Activated CD4-positive, alpha-beta memory T cell treated with anti-CD3 and anti-CD28 coated beads for 36 hours (primary cell): ENCODE data around the gene COL3A1. TPM values are rescaled to one million over a fixed set of nuclear protein-coding genes. Genes with fewer than 3 reads are reported as not detected.

Source experiments
- CTCF ChIA-PET: fragments of 350-600 bp; sonication (Branson Sonifier 250); formaldehyde crosslinking; loops from one replicate; lab custom pipeline; 2021; ENCODE audit warnings: antibody characterized with exemption, inconsistent platforms; lab: Charles Lee
- POLR2A ChIA-PET: fragments of 350-600 bp; sonication (Branson Sonifier 250); formaldehyde crosslinking; loops from one replicate; lab custom pipeline; 2021; ENCODE audit warnings: antibody characterized with exemption; lab: Charles Lee
- DNase-seq: peaks from one replicate; pipeline ENCODE4 v3.0.0-alpha.2; 2020
- H3K27ac Mint-ChIP-seq: one replicate; pipeline ENCODE4 v1.8.0; 2021; ENCODE audit warnings: mixed read lengths
- H3K27me3 Mint-ChIP-seq: one replicate; pipeline ENCODE4 v1.8.0; 2021; ENCODE audit warnings: mixed read lengths
- H3K36me3 Mint-ChIP-seq: one replicate; pipeline ENCODE4 v1.8.0; 2021; ENCODE audit warnings: mixed read lengths
- H3K4me1 Mint-ChIP-seq: one replicate; pipeline ENCODE4 v1.8.0; 2021; ENCODE audit warnings: low read depth, mixed read lengths
- H3K4me3 Mint-ChIP-seq: one replicate; pipeline ENCODE4 v1.8.0; 2021; ENCODE audit warnings: mild to moderate bottlenecking, mixed read lengths
- H3K9me3 Mint-ChIP-seq: one replicate; pipeline ENCODE4 v1.8.0; 2021; ENCODE audit warnings: mixed read lengths
- intact Hi-C: fragments of 100-400 bp; cut with micrococcal nuclease; formaldehyde crosslinking; loops from one replicate; pipeline ENCODE4 v1.15.1; 2023
- total RNA-seq, 2 experiments: library from RNA; stranded (reverse); gene quantifications; one replicate each; pipeline ENCODE4 v1.2.3, GENCODE V29; 2021

COL3A1 gene
- total RNA-seq, 2 experiments from 2014 or later = not detected

GRCh38 chr2:188964976-188965546 is 9.1 kb upstream of the COL3A1 start:
- intact Hi-C loops = no loop called here
- H3K36me3 Mint-ChIP-seq = no peaks in the 10 kb centered on the region
- peaks cover 4% of the 10 kb centered on the region for H3K27me3 Mint-ChIP-seq
- ChIA-PET CTCF (no interaction called here), POLR2A (no interaction called here)
- no peaks in the 10 kb centered on the region for H3K4me1 Mint-ChIP-seq
- no peak for DNase-seq
- no peaks in the 10 kb centered on the region for H3K9me3 Mint-ChIP-seq
- no peak overlapping the region for H3K4me3 Mint-ChIP-seq
- no peak overlapping the region for H3K27ac Mint-ChIP-seq

- no peaks in the 10 kb centered on the region for H3K4me1 Mint-ChIP-seq
- POLR2A ChIA-PET = no interaction called here
- H3K27me3 Mint-ChIP-seq = peaks cover 4% of the 10 kb centered on the region
- no peaks in the 10 kb centered on the region for H3K36me3 Mint-ChIP-seq
- CTCF ChIA-PET = no interaction called here
- intact Hi-C loops = no loop called here
- no peak overlapping the region for H3K27ac Mint-ChIP-seq
- no peaks in the 10 kb centered on the region for H3K9me3 Mint-ChIP-seq
- no peak for DNase-seq
- no peak overlapping the region for H3K4me3 Mint-ChIP-seq
Observed at GRCh38 chr2:188965563-188965962, 8.6 kb upstream of the COL3A1 start.

GRCh38 chr2:188966079-188966571 is 8.0 kb upstream of the COL3A1 start:
- Mint-ChIP-seq H3K4me3 (no peak overlapping the region), H3K27me3 (peaks cover 4% of the 10 kb centered on the region), H3K27ac (no peak overlapping the region), H3K9me3 (no peaks in the 10 kb centered on the region), H3K4me1 (no peaks in the 10 kb centered on the region), H3K36me3 (no peaks in the 10 kb centered on the region)
- no peak for DNase-seq
- ChIA-PET CTCF (no interaction called here), POLR2A (no interaction called here)
- intact Hi-C loops = no loop called here

- no peak overlapping the region for H3K27ac Mint-ChIP-seq
- H3K4me1 Mint-ChIP-seq = no peaks in the 10 kb centered on the region
- peaks cover 1% of the 10 kb centered on the region for H3K27me3 Mint-ChIP-seq
- no peaks in the 10 kb centered on the region for H3K36me3 Mint-ChIP-seq
- no peak overlapping the region for H3K4me3 Mint-ChIP-seq
- intact Hi-C loops = no loop called here
- CTCF ChIA-PET = no interaction called here
- POLR2A ChIA-PET = no interaction called here
- H3K9me3 Mint-ChIP-seq = no peaks in the 10 kb centered on the region
- DNase-seq = no peak
Observed at GRCh38 chr2:188966728-188967440, 7.3 kb upstream of the COL3A1 start.

GRCh38 chr2:188969236-188969635 is 4.9 kb upstream of the COL3A1 start:
- ChIA-PET POLR2A (no interaction called here), CTCF (no interaction called here)
- intact Hi-C loops = no loop called here
- no peak overlapping the region for H3K4me3 Mint-ChIP-seq
- H3K27ac Mint-ChIP-seq = no peak overlapping the region
- H3K4me1 Mint-ChIP-seq = no peaks in the 10 kb centered on the region
- H3K9me3 Mint-ChIP-seq = no peaks in the 10 kb centered on the region
- no peak for DNase-seq
- no peaks in the 10 kb centered on the region for H3K36me3 Mint-ChIP-seq
- H3K27me3 Mint-ChIP-seq = no peaks in the 10 kb centered on the region

- Mint-ChIP-seq H3K9me3 (no peaks in the 10 kb centered on the region), H3K36me3 (no peaks in the 10 kb centered on the region), H3K27me3 (no peaks in the 10 kb centered on the region), H3K4me1 (no peaks in the 10 kb centered on the region), H3K27ac (no peak overlapping the region), H3K4me3 (no peak overlapping the region)
- no peak for DNase-seq
- intact Hi-C loops = no loop called here
- CTCF ChIA-PET = no interaction called here
- POLR2A ChIA-PET = no interaction called here
Observed at GRCh38 chr2:188969651-188970050, 4.5 kb upstream of the COL3A1 start.

GRCh38 chr2:188970211-188970610 is 4.0 kb upstream of the COL3A1 start:
- Mint-ChIP-seq H3K36me3 (no peaks in the 10 kb centered on the region), H3K27me3 (no peaks in the 10 kb centered on the region), H3K27ac (no peak overlapping the region), H3K4me3 (no peak overlapping the region), H3K4me1 (no peaks in the 10 kb centered on the region), H3K9me3 (no peaks in the 10 kb centered on the region)
- intact Hi-C loops = no loop called here
- no peak for DNase-seq
- CTCF ChIA-PET = no interaction called here
- POLR2A ChIA-PET = no interaction called here

- Mint-ChIP-seq H3K36me3 (no peaks in the 10 kb centered on the region), H3K4me3 (no peak overlapping the region), H3K27me3 (peaks cover 4% of the 10 kb centered on the region), H3K4me1 (no peaks in the 10 kb centered on the region), H3K27ac (no peak overlapping the region), H3K9me3 (no peaks in the 10 kb centered on the region)
- ChIA-PET POLR2A (no interaction called here), CTCF (no interaction called here)
- no peak for DNase-seq
- intact Hi-C loops = no loop called here
Observed at GRCh38 chr2:188971432-188971861, 2.7 kb upstream of the COL3A1 start.

GRCh38 chr2:188973641-188974040 is 532 bp upstream of the COL3A1 start:
- Mint-ChIP-seq H3K4me1 (peaks cover 5% of the 10 kb centered on the region), H3K4me3 (no peak overlapping the region), H3K27ac (no peak overlapping the region), H3K9me3 (no peaks in the 10 kb centered on the region), H3K36me3 (no peaks in the 10 kb centered on the region), H3K27me3 (peaks cover 4% of the 10 kb centered on the region)
- CTCF ChIA-PET = no interaction called here
- intact Hi-C loops = no loop called here
- DNase-seq = no peak
- POLR2A ChIA-PET = no interaction called here

- no peak for DNase-seq
- Mint-ChIP-seq H3K9me3 (no peaks in the 10 kb centered on the region), H3K36me3 (no peaks in the 10 kb centered on the region), H3K27me3 (peaks cover 4% of the 10 kb centered on the region), H3K4me3 (no peak overlapping the region), H3K27ac (no peak overlapping the region), H3K4me1 (peaks cover 13% of the 10 kb centered on the region)
- intact Hi-C loops = loop anchor here (5.0 kb wide), 2 partner anchors 208 to 327 kb away; no protein-coding TSS in a partner anchor
- ChIA-PET POLR2A (no interaction called here), CTCF (interaction anchor here (1.2 kb wide), 1 partner anchor 451 kb away, joined by 5 read pairs; no protein-coding TSS in a partner anchor)
Observed at GRCh38 chr2:188975497-188976102, 1.4 kb downstream of the COL3A1 start.

- intact Hi-C loops = loop anchor here (5.0 kb wide), 2 partner anchors 209 to 326 kb away; no protein-coding TSS in a partner anchor
- POLR2A ChIA-PET = no interaction called here
- H3K27ac Mint-ChIP-seq = no peak overlapping the region
- H3K36me3 Mint-ChIP-seq = no peaks in the 10 kb centered on the region
- DNase-seq = no peak
- H3K4me3 Mint-ChIP-seq = no peak overlapping the region
- no peaks in the 10 kb centered on the region for H3K9me3 Mint-ChIP-seq
- peaks cover 4% of the 10 kb centered on the region for H3K27me3 Mint-ChIP-seq
- CTCF ChIA-PET = interaction anchor here (1.2 kb wide), 1 partner anchor 452 kb away, joined by 5 read pairs; no protein-coding TSS in a partner anchor
- peaks cover 13% of the 10 kb centered on the region for H3K4me1 Mint-ChIP-seq
Observed at GRCh38 chr2:188976545-188977268, 2.5 kb downstream of the COL3A1 start.

GRCh38 chr2:188977317-188977716 is 3.1 kb downstream of the COL3A1 start:
- intact Hi-C loops = loop anchor here (5.0 kb wide), 2 partner anchors 210 to 325 kb away; no protein-coding TSS in a partner anchor
- Mint-ChIP-seq H3K27me3 (peaks cover 4% of the 10 kb centered on the region), H3K27ac (no peak overlapping the region), H3K4me1 (peaks cover 13% of the 10 kb centered on the region), H3K4me3 (no peak overlapping the region), H3K36me3 (no peaks in the 10 kb centered on the region), H3K9me3 (no peaks in the 10 kb centered on the region)
- no peak for DNase-seq
- POLR2A ChIA-PET = no interaction called here
- CTCF ChIA-PET = no interaction called here
